Measurements from ENCODE around the gene CDC25A. TPM values are rescaled to one million over a fixed set of nuclear protein-coding genes. Genes with fewer than 3 reads are reported as not detected.

The CDC25A gene
- total and polyA plus RNA-seq, 2 of the 8 experiments (the other 6 are each of a cell fraction or from before 2014, with no cell fraction given), result 20.7 to 62.1 TPM

DNA sequence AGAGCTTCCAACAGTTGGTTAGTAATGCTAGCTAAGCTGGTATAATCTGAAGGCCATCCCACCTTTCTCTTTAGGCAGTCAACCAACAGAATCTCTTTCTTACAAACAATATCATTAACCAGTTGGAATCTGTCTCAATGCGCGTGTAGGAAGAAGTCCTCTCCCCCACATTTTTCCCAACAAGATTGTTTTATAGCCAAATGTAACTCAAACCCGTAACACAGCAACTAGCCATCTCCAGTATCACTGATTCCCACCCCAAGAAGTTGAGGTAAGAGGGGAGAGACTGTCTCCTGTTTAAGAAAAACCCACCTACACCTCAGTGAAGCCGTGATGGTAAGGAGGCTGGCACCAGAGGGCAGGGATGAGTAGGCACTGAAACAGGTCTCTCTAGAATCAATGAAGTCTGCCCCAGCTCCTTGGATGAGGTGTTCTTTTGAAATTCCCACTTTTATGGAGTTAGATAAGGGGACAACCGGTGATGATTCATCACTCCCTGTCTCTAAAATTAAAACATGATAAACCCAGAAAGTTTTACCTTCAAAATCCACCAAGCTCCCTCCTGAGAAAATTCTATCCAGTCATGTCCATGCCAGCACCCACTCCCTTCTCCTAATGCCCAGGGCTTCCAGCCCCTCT, 30.9 kb downstream of the CDC25A start (continued):
- TF ChIP-seq CHD7 (IDR thresholded peaks at IDR 0.05; ENCODE audit: insufficient replicate concordance, low read length) (no peak), SIN3A (conservative IDR thresholded peaks at IDR 0.05 in 1 of 2, IDR thresholded peaks at IDR 0.05 in 1 of 2; ENCODE audit: low read depth in 1 of 2, low read length in 2 of 2) (no peak), MAFK (IDR thresholded peaks at IDR 0.05; ENCODE audit: low read depth, low read length) (no peak), CEBPB (IDR thresholded peaks at IDR 0.05; ENCODE audit: low read depth, low read length) (no peak), NANOG (IDR thresholded peaks at IDR 0.05; ENCODE audit: insufficient read depth, low read depth, low read length, poor library complexity, severe bottlenecking) (no peak), RFX5 (IDR thresholded peaks at IDR 0.05; ENCODE audit: borderline replicate concordance, low read depth, low read length) (no peak), SP1 (IDR thresholded peaks at IDR 0.05; ENCODE audit: low read depth, low read length) (no peak)

Measured in H1 (cell line).